ENCODE results near the gene XRN2.

GRCh38 chr20:21360705-21361104 lies 57.6 kb downstream of the XRN2 start:
- no peak for TF ChIP-seq POLR2AphosphoS5 (IDR thresholded peaks at IDR 0.05)
- no peak for TF ChIP-seq CTCF (IDR thresholded peaks at IDR 0.05 in 8 of 11, conservative IDR thresholded peaks at IDR 0.05 in 3 of 11)
